HG02678 (cell line): Measurements from ENCODE around the gene C16orf74.

ENCODE experiments used
- ATAC-seq: cut with Tn5 transposase; IDR thresholded peaks from one replicate; pipeline ENCODE4 v1.9.1; 2021; ENCODE audit warnings: mild to moderate bottlenecking, moderate library complexity; ENCODE audit not compliant: unreplicated experiment

The C16orf74 gene

DNA sequence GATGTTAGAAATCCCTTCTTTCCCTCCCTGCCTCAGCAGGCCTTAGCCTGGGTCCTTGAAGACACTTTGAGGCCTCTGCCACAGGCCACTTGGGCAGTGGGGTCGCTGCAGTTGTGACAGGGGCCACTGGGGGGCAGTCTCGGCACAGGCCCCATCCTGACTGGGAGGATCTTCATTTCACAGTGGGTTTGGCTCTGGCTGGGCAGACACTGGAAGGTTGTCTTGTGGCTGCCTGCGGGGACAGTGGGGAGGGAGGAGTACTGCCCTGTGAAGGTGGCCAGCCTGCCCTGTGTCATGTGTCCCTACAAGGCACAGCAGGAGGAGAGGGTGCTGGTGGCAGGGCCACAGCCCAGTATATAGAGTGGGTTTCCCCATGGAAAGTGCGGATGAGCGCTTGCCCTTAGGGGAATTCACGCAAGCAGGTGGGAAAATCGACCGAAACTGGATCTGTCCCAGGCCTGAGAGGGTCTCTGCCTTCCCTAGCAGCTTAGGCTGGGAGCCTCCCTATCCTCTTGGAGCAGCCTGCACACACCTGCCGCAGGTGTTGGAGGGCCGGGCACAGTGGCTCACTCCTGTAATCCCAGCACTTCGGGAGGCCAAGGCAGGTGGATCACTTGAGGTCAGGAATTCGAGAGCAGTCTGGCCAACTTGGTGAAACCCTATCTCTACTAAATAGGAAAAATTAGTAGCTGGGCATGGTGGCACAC is 90.9 kb downstream of the C16orf74 start:
- ATAC-seq = no peak

DNA sequence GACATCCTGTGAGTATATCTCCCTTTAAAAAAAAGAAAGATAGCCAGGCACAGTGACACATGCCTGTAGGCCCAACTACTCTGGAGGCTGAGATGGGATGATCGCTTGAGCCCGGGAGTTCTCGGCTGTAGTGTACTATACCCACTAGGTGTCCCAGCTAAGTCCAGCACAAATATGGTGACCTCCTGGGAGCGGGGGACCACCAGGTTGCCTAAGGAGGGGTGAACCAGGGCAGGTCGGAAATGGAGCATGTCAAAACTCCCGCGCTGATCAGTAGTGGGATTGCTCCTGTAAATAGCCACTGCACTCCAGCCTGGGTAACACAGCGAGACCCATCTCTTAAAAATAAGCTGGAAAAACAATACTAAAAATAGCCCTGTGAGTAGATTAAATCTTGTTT is 91.6 kb downstream of the C16orf74 start:
- no peak for ATAC-seq

DNA sequence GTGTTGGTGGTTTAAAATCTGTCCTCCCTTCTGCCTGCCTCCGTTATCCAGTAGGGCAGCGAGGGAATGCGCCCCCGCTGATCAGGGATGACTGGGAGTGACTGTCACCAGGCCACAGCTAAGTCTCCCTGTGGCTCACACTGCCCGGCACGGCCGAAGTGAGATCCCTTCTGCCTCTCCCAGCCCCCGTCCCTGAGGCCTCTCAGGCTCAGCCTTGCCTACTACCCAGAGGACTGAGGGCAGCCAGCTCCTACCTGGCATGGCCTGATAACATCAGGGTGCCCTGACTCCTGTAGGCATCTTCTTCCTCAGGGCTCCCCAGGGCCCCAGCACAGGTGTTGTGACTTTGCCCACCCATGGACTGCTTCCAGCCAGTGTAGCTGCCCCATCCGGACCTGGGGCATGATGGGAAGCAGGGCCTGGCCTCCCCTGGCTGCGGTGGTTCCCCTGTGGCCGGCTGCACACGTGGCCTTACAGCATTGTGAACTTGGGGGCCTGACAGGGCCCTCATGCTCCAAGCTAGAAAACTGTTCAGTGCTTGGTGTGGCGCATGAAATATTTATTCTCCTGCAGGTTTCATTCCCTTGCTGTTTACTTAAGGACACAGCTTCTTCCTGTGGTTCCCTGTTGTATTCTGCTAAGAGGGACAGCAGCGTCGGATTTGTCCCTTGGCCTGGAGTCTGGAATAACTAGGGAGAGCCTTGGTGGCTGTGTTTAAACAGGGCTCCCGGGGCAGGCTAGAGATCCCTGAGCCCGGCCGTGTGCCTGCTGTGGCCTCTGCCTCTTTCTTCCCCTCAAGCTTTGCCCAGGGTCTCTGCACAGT is 92.2 kb downstream of the C16orf74 start:
- ATAC-seq = no peak

GRCh38 chr16:85657996-85658395 is 92.9 kb downstream of the C16orf74 start:
- no peak for ATAC-seq
